G401.6 (cell line): Measurements from ENCODE around the gene SLC6A7.

Experiments used
- FAIRE-seq: peaks from 2 replicates; lab custom pipeline; 2012; peaks lifted over from hg19 to GRCh38; lab: Jason Lieb, UNC

Gene SLC6A7

GRCh38 chr5:150189728-150190502, at the start of gene SLC6A7:
Gene SLC6A7, plus strand, starts transcription at chr5:150190062. Its CDS starts 266 bp downstream, at chr5:150190328.
- no peak for FAIRE-seq

- no peak for FAIRE-seq
Measured at GRCh38 chr5:150140830-150141229, 49.0 kb upstream of the SLC6A7 start.

- no peak for FAIRE-seq
Measured at GRCh38 chr5:150141544-150142184, 48.2 kb upstream of the SLC6A7 start.

DNA sequence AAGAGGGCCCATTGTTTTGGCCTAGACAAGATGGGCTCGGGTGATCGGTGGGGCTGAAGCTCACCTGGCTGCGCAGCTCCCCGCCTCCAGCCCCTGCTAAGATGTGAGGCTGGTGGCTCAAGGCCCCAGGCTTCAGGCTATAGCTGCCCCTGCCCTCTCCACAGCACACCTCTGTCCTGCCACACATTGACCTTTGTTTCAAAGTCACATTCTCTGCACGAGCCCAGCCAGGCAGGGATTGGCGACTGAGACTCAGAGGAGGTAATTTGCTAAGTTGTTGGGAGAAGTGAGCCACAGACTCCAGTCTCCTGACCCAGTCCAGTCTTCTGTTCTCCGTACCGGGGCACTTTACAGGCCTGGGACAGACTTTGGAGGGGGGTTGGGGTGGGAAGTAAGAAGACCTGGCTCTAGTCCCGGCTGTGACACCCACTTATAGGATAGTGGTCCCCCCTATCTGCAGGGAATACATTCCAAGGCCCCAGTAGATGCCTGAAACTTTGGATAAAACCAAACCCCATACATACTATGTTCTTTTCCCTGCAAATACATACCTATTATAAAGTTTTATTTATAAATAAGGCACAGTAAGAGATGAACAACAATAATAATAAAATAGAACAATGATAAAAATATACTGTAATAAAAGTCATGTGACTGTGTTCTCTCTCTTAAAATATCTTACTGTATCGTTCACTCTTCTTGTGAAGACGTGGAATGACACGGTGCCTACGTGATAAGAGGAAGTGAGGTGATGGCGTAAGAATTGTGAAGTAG, 47.5 kb upstream of the SLC6A7 start:
- FAIRE-seq = no peak

DNA sequence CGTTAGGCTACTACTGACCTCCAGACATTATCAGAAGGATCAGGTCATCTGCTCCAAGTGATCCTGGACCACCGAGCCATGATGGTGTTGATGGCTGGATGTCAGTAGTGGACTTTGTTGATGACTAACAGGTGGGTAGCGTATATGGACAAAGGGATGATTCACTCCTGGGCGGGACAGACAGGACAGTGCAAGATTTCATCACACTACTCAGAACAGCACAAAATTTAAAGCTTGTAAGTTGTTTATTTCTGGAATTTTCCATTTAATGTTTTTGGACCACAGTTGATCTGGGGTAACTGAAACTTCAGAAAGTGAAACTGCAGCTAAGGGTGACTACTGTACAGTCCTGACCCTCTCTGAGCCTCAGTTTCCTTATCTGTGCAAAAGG, 46.9 kb upstream of the SLC6A7 start:
- FAIRE-seq = no peak

GRCh38 chr5:150143350-150144245, 46.3 kb upstream of the SLC6A7 start:
- FAIRE-seq = no peak

- FAIRE-seq = no peak
Measured at GRCh38 chr5:150144246-150144801, 45.5 kb upstream of the SLC6A7 start.

DNA sequence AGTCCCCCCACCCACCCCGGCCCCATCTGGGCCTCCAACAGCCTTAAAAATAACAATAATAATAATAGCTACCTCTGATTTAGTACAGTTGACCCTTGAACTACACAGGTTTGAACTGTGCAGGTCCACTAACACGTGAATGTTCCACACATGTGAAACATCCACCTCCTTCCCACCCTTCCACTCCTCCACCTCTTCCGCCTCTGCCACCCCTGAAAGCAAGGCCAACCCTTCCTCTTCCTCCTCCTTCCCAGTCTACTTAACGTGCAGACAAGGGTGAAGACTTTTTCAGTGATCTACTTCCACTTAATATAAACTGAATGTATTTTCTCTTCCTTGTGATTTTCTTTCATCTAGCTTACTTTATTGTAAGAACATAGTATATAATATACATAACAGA, 45.0 kb upstream of the SLC6A7 start:
- no peak for FAIRE-seq

- no peak for FAIRE-seq
Measured at GRCh38 chr5:150146235-150146634, 43.6 kb upstream of the SLC6A7 start.

GRCh38 chr5:150146862-150147601, 42.8 kb upstream of the SLC6A7 start:
- FAIRE-seq = no peak

- FAIRE-seq = no peak
Measured at GRCh38 chr5:150147670-150148069, 42.2 kb upstream of the SLC6A7 start.

DNA sequence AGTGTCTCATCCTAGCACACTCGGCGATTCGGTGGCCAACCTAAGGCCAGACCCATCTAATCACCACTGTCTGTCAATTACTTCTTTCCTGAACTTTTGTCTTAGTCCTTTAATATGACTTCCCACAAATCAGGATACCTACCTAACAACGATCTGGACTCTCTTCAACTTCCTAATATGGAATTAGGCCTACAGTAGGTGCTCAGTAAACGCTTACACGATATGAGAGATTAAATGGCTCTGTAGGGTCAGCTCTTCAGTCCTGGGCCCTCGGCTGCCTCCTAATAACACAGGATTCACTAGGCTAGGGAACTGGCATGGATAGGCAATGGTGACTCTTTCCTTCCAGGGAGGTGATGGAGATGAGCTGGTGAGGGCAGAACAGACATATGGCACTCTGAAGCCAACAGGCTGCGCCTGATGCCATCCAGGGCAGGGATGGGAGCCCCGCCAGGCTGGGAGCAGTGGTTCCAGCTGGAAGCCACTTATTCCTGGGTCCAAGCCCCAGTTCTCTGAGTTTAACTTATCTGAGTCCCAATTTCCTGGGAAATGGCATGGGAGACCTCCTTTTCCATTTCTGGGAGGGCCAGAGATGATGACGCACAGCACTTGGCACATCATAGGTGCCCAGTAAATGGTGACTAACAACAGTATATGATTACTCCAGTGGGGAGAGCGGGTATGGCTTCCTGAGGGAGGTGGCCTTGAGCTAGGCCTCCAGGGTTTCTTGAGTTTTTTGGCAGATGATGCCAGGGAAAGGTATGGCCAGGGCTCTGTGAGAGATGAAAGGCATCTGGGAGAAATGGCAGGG, 41.5 kb upstream of the SLC6A7 start:
- no peak for FAIRE-seq

- FAIRE-seq = no peak
Measured at GRCh38 chr5:150149618-150150017, 40.2 kb upstream of the SLC6A7 start.

- FAIRE-seq = no peak
Measured at GRCh38 chr5:150152636-150153462, 37.0 kb upstream of the SLC6A7 start.

- FAIRE-seq = no peak
Measured at GRCh38 chr5:150153483-150153882, 36.4 kb upstream of the SLC6A7 start.

- FAIRE-seq = peak; percentile 92
Measured at GRCh38 chr5:150153957-150154617, 35.8 kb upstream of the SLC6A7 start.

DNA sequence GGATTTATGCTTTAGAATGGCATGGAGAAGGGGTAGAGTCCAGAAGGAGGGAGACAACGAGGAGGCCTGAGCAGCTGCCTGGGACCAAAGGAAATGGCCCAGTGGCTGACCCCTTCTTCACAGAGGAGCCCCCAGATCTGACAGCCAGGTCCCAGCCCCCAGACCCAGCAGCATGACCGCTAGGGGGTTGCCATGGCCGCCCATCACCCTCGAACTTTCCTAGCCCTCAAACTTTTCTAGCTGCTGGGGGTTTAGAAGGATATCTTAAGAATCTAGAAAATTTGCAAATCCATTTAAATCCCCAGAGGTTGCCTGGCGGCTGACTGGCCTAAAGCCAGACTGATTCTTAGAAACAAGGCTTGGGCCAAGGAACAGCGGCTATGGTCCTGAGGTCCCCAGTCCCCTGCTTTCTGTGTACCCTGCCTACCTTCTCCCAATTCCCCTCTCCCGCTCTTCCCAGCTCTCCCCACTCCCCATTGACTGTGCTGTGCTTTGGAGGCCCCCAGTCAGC, 35.2 kb upstream of the SLC6A7 start:
- FAIRE-seq = peak; percentile 86

DNA sequence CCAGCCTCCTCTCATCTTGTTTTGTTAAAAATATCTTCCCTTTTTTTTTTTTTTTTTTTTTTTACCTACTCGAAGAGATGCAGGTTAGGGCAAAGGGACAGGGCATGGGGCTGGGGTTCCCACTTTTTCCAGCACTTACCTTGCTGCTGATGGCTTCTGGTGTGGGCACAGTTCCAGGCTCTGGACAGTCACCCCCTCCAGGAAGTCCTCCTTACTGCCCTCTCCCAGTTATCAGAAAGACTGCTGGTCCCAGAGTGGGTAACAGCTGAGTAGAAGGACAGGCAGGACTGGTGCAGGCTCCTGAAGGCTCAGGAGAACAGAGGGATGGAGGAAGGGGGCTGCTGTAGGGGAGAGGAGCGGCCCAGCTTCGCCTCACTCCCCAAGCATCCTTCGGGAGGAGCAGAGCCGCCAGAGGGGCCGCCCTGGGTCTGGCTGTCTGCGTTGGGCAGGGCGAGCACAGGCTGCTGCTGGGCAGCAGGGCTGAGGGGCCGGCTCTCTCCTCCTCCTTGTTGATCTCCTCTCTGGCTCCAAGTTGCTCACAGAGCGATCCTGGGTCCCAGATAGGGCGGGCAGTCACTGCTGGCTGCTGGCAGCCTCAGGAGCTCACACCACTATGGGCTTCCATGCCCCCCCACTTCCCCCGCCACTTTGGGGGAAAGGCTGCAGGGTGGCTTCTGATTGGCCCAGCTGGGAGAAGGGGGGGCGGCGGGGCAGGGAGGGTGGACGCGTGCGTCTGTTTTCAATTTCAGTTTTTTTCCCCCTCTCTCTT, 34.4 kb upstream of the SLC6A7 start, which contains the start of gene PDGFRB:
TSS of gene PDGFRB (minus strand) at position 588 of the 769 bp plus-strand sequence. CDS start 18,798 bp downstream, outside the sequence.
- peak; percentile 95 for FAIRE-seq
